GM21723 (cell line): ENCODE data around the gene PARD3.

Experiments used
- ATAC-seq: cut with Tn5 transposase; IDR thresholded peaks from one replicate; pipeline ENCODE4 v1.9.1; 2021; ENCODE audit warnings: mild to moderate bottlenecking, moderate library complexity; ENCODE audit not compliant: unreplicated experiment

PARD3 gene

GRCh38 chr10:34102893-34103506 is 712.1 kb downstream of the PARD3 start:
- no peak for ATAC-seq

GRCh38 chr10:34102237-34102673 is 712.8 kb downstream of the PARD3 start:
- no peak for ATAC-seq

GRCh38 chr10:34101001-34101400 is 714.1 kb downstream of the PARD3 start:
- ATAC-seq = no peak

- no peak for ATAC-seq
Measured at GRCh38 chr10:34098821-34099567, 716.1 kb downstream of the PARD3 start.

- no peak for ATAC-seq
Measured at GRCh38 chr10:34097682-34098081, 717.4 kb downstream of the PARD3 start.

- no peak for ATAC-seq
Measured at GRCh38 chr10:34094961-34095360, 720.1 kb downstream of the PARD3 start.

- no peak for ATAC-seq
Measured at GRCh38 chr10:34094146-34094696, 720.9 kb downstream of the PARD3 start.

GRCh38 chr10:34092891-34093290 is 722.2 kb downstream of the PARD3 start:
- no peak for ATAC-seq

- ATAC-seq = no peak
Measured at GRCh38 chr10:34091635-34092195, 723.4 kb downstream of the PARD3 start.

GRCh38 chr10:34089253-34089652 is 725.8 kb downstream of the PARD3 start:
- no peak for ATAC-seq

GRCh38 chr10:34088208-34088794 is 726.8 kb downstream of the PARD3 start:
- ATAC-seq = no peak

GRCh38 chr10:34087095-34087418 is 728.0 kb downstream of the PARD3 start:
- ATAC-seq = no peak

- ATAC-seq = no peak
Measured at GRCh38 chr10:34083567-34083966, 731.5 kb downstream of the PARD3 start.

GRCh38 chr10:34081948-34082347 is 733.1 kb downstream of the PARD3 start:
- no peak for ATAC-seq

- no peak for ATAC-seq
Measured at GRCh38 chr10:34081347-34081743, 733.8 kb downstream of the PARD3 start.

- no peak for ATAC-seq
Measured at GRCh38 chr10:34080485-34081346, 734.4 kb downstream of the PARD3 start.

GRCh38 chr10:34079702-34080484 is 735.2 kb downstream of the PARD3 start:
- no peak for ATAC-seq

GRCh38 chr10:34078745-34079470 is 736.2 kb downstream of the PARD3 start:
- no peak for ATAC-seq

- no peak for ATAC-seq
Measured at GRCh38 chr10:34078017-34078744, 736.9 kb downstream of the PARD3 start.
